Stomach (tissue), 9 donors: ENCODE results near the gene SHISA4. TPM values are rescaled to one million over a fixed set of nuclear protein-coding genes. Genes with fewer than 3 reads are reported as not detected.

Experiments used
- DNase-seq, 2 donors: peaks; one replicate each; pipeline versions ENCODE4 v3.0.0 to v3.0.0-alpha.2; 2013 to 2019
- H3K27ac ChIP-seq, 5 donors: fragments of 200-600 bp in 4 of 5; sonication (generic) in 4 of 5; one replicate each; pipeline ENCODE4 v1.5.1; 2013 to 2019; ENCODE audit warnings: mild to moderate bottlenecking in 1 of 5, moderate library complexity in 1 of 5
- H3K27me3 ChIP-seq, 3 donors: fragments of 200-600 bp; sonication (generic); one replicate each; pipeline ENCODE4 v1.5.1; 2017 to 2019; ENCODE audit warnings: mixed run types in 1 of 3
- H3K36me3 ChIP-seq, 4 donors: fragments of 200-600 bp; sonication (generic); 1 replicate in 3 of 4; 2 replicates in 1 of 4; pipeline ENCODE4 v1.5.1; 2016 to 2019
- H3K4me1 ChIP-seq, 4 donors: fragments of 200-600 bp; sonication (generic); one replicate each; pipeline ENCODE4 v1.5.1; 2016 to 2019
- H3K4me3 ChIP-seq, 4 donors: fragments of 200-600 bp; sonication (generic) in 3 of 4; one replicate each; pipeline ENCODE4 v1.5.1; 2016 to 2019; ENCODE audit warnings: mild to moderate bottlenecking in 1 of 4
- H3K9me3 ChIP-seq, 4 donors: fragments of 200-600 bp; sonication (generic); one replicate each; pipeline ENCODE4 v1.5.1; 2016 to 2019
- EP300 ChIP-seq: sonication (generic); formaldehyde crosslinking; IDR thresholded peaks from one replicate; pipeline ENCODE4 v1.6.1; 2017; ENCODE audit warnings: antibody characterized with exemption
- POLR2A ChIP-seq, 4 donors: fragments of 450-650 bp; IDR thresholded peaks; one replicate each; pipeline ENCODE4 v1.6.1; 2016; ENCODE audit warnings: antibody characterized with exemption in 4 of 4, control low read depth in 2 of 4, mild to moderate bottlenecking in 1 of 4, moderate library complexity in 1 of 4
- POLR2AphosphoS5 ChIP-seq, 3 donors: sonication (generic); formaldehyde crosslinking; IDR thresholded peaks; one replicate each; pipeline ENCODE4 v1.6.1; 2016; ENCODE audit warnings: antibody characterized with exemption in 3 of 3
- WGBS, 5 donors: extraction: QIAGEN DNeasy Blood & Tissue Kit in 3 of 5; methylation state at CpG; one replicate each; pipeline versions ENCODE4 v1.1.5 to v1.1.7; 2013 to 2018; 5-methylcytosine and 5-hydroxymethylcytosine counted together
- intact Hi-C: fragments of 100-400 bp; cut with DNase I; formaldehyde crosslinking; loops from one replicate; pipeline ENCODE4 v1.15.1; 2023; ENCODE audit warnings: low total_unique reads
- polyA plus RNA-seq, 3 donors: library from polyadenylated mRNA; stranded (reverse); fragments of 200-250 nt; gene quantifications; one replicate each; pipeline ENCODE4 v1.2.3, GENCODE V29; 2013
- total RNA-seq, 5 donors: library from RNA; depleted of rRNA; stranded (reverse); fragments of >200 nt; gene quantifications; one replicate each; pipeline versions ENCODE4 v1.1.0 to v1.2.3, GENCODE V29; 2014 to 2016
- TF ChIP-seq, protein P1 (sequence below), 7 experiments: fragments of 450-650 bp in 4 of 7; fragments of 200-600 bp in 3 of 7; sonication (generic) in 3 of 7; IDR thresholded peaks; one replicate each; pipeline ENCODE4 v1.5.1; 2016 to 2019; ENCODE audit warnings: antibody characterized with exemption in 7 of 7, control low read depth in 2 of 7, mild to moderate bottlenecking in 1 of 7
- donor health status: healthy with polysubstance abuse.
- donor health status: Bipolar disorder and iron deficiency.
- donor health status: healthy.

SHISA4 gene
- total and polyA plus RNA-seq, 8 donors, result 0.87 to 33.3 (median 13.3) TPM

DNA sequence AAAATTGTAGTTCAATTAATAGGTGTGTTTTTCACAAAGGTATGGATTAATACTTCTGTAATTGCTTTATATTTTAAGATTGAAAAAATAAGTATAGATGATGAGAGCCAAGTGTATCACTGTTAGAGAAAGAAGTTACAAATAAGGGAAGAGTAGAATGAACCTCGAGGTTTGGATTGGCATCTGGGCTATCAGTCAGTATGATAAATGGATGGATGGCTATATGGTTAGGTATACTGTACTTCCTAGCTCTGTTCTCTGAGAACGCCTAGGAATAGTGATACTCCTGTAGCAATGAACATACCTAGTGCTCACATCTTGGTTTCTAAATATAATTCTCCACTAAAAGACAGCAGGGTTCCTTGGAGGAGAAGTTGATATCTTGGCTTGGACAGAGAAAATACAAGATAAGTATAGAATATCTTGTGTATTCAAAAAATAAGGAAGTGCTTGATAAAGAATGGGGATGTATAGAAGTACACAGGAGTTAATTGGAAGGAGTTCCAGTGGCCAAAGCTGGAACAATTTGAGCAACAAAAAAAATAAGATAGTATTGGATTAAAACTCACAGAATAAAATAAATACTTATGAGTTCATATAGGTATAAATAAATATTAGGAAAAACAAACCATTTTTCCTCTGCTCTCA lies 47.3 kb upstream of the SHISA4 start:
- Histone ChIP-seq H3K4me1 (peaks cover 0 to 18% (median 1%) of the 10 kb centered on the region in 4 donors), H3K9me3 (no peaks in the 10 kb centered on the region), H3K27ac (no peak overlapping the region), H3K4me3 (no peak overlapping the region), H3K27me3 (no peaks in the 10 kb centered on the region), H3K36me3 (peaks cover 0 to 1% (median under 1%) of the 10 kb centered on the region in 4 donors)
- WGBS, 5 donors, result 58 to 80% (median 65%) methylated on average over 2 of the region's 2 CpGs
- intact Hi-C loops, result no loop called here
- no peak for DNase-seq
- TF ChIP-seq POLR2A (IDR thresholded peaks at IDR 0.05) (no peak), POLR2AphosphoS5 (IDR thresholded peaks at IDR 0.05) (no peak), EP300 (no peak)
- TF ChIP-seq, protein P1, sequence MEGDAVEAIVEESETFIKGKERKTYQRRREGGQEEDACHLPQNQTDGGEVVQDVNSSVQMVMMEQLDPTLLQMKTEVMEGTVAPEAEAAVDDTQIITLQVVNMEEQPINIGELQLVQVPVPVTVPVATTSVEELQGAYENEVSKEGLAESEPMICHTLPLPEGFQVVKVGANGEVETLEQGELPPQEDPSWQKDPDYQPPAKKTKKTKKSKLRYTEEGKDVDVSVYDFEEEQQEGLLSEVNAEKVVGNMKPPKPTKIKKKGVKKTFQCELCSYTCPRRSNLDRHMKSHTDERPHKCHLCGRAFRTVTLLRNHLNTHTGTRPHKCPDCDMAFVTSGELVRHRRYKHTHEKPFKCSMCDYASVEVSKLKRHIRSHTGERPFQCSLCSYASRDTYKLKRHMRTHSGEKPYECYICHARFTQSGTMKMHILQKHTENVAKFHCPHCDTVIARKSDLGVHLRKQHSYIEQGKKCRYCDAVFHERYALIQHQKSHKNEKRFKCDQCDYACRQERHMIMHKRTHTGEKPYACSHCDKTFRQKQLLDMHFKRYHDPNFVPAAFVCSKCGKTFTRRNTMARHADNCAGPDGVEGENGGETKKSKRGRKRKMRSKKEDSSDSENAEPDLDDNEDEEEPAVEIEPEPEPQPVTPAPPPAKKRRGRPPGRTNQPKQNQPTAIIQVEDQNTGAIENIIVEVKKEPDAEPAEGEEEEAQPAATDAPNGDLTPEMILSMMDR (IDR thresholded peaks at IDR 0.05), result no peak

DNA sequence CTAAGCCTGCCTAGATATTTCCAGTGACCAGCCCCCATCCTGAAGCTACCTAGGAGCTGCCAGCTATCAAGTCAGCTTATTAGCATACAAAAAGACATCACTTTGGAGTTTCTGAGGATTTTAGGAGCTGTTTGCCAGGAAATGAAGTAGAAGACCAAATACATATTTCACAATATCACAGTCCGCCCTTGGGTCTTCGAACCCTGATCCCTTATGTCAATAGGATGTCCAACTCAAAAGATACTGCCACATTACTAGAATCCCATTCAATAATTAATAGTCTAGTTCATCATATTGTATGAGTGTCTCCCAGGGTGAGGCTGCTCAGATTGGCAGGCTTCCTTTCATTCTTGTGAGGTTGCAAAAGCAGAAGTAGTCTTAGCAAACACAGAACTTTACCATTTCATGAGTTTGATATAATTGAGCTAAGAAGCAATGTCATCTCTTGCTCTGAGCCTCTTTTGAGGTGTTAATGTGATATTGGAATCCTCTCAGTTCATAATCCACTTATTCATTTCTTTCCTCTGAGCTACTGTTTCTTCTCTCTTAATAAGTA lies 46.1 kb upstream of the SHISA4 start:
- intact Hi-C loops, result no loop called here
- TF ChIP-seq EP300 (no peak), POLR2AphosphoS5 (IDR thresholded peaks at IDR 0.05) (no peak), POLR2A (IDR thresholded peaks at IDR 0.05) (no peak)
- TF ChIP-seq, protein P1 (IDR thresholded peaks at IDR 0.05), result no peak

DNA sequence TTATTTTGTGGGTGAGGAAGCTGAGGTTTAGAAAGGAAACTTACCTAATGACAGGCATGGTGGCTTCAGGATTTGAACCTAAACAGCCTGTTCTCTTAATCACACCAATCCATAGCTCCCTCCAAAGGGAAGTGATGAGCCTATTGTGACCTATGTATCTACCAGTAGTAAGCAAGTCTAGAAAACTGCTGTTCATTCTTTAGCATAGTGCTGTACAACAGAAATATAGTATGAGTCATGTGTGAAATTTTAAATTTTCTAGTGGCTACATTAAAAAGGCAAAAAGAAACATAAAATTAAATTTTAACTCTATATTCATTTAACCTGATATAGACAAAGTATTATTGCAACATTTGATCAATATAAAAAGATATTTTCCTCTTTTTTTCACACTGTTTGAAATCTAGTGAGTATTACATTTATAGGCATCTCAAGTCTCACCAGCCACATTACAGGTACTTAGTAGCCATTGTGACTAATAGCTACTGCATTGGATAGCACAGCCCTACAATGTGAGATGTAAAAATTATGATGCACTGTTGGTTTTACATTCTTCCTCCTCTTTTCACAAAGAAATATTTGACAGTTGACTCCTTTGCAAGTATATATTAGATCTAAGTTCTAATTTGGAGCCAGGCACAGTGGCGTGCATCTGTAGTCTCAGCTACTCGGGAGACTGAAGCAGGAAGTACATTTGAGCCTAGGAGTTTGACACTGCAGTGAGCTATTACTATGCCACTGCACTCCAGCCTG lies 43.2 kb upstream of the SHISA4 start:
- H3K36me3 ChIP-seq, result peaks cover 0 to 30% (median 28%) of the 10 kb centered on the region in 4 donors
- H3K27me3 ChIP-seq, result no peaks in the 10 kb centered on the region
- TF ChIP-seq POLR2AphosphoS5 (IDR thresholded peaks at IDR 0.05) (no peak), EP300 (no peak), POLR2A (IDR thresholded peaks at IDR 0.05) (no peak)
- TF ChIP-seq, protein P1 (IDR thresholded peaks at IDR 0.05), result no peak
- H3K4me1 ChIP-seq, result peaks cover 0 to 28% (median 11%) of the 10 kb centered on the region in 4 donors
- no peak overlapping the region for H3K4me3 ChIP-seq
- H3K9me3 ChIP-seq, result no peaks in the 10 kb centered on the region
- no peak overlapping the region for H3K27ac ChIP-seq
- intact Hi-C loops, result no loop called here
- WGBS, 5 donors, result 58 to 76% (median 72%) methylated on average over 2 of the region's 2 CpGs
- DNase-seq, result no peak

More for the DNA sequence above, 46.1 kb upstream of the SHISA4 start:
- Histone ChIP-seq H3K27me3 (no peaks in the 10 kb centered on the region), H3K4me1 (peaks cover 0 to 18% (median 1%) of the 10 kb centered on the region in 4 donors), H3K36me3 (peaks cover 0 to 3% (median under 1%) of the 10 kb centered on the region in 4 donors), H3K27ac (no peak overlapping the region), H3K9me3 (no peaks in the 10 kb centered on the region), H3K4me3 (no peak overlapping the region)
- 85 to 96% (median 95%) methylated on average over 2 of the region's 2 CpGs for WGBS, 5 donors
- no peak for DNase-seq

DNA sequence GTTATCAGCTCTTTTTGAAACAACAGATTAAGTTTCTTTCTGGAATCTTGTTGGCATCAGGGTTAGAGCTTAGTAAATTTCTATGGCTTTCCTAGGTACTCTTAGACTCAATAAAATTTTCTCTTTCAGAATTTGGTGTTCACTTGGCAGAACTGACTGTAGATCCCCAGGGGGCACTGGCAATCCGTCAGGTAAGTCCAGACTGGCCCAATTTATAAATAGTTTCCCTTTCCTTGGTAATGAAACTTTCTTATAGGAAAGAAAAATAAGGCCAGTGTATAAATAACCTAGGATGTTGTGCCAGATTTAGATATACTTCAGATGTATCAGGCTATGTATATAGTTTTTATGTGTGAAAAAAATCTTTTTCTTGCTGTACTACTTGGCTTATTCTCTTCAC lies 41.5 kb upstream of the SHISA4 start:
- no peak for DNase-seq
- H3K27ac ChIP-seq, result no peak overlapping the region
- peaks cover 0 to 23% (median 14%) of the 10 kb centered on the region in 4 donors for H3K4me1 ChIP-seq
- 68 to 83% (median 73%) methylated on average over 1 of the region's 1 CpG for WGBS, 5 donors
- H3K4me3 ChIP-seq, result no peak overlapping the region
- H3K36me3 ChIP-seq, result peaks cover 7 to 47% (median 45%) of the 10 kb centered on the region in 4 donors
- TF ChIP-seq EP300 (no peak), POLR2A (IDR thresholded peaks at IDR 0.05) (no peak), POLR2AphosphoS5 (IDR thresholded peaks at IDR 0.05) (no peak)
- TF ChIP-seq, protein P1 (IDR thresholded peaks at IDR 0.05), result no peak
- intact Hi-C loops, result no loop called here
- no peaks in the 10 kb centered on the region for H3K27me3 ChIP-seq
- H3K9me3 ChIP-seq, result no peaks in the 10 kb centered on the region
